Uterus (tissue), 2 donors: Measurements from ENCODE around the gene PRAF2.

Source experiments
- CTCF ChIP-seq, 4 experiments: fragments of 200-600 bp in 2 of 4; fragments of 450-650 bp in 2 of 4; sonication (generic) in 2 of 4; IDR thresholded peaks; one replicate each; pipeline ENCODE4 v1.5.1; 2016 to 2019; ENCODE audit warnings: antibody characterized with exemption in 4 of 4, mild to moderate bottlenecking in 2 of 4, moderate library complexity in 1 of 4
- POLR2A ChIP-seq, 2 donors: fragments of 450-650 bp; IDR thresholded peaks; one replicate each; pipeline ENCODE4 v1.6.1; 2016; ENCODE audit warnings: antibody characterized with exemption in 2 of 2, mild to moderate bottlenecking in 1 of 2, moderate library complexity in 1 of 2

GRCh38 chrX:49100704-49101628, 27.2 kb upstream of the PRAF2 start:
- TF ChIP-seq CTCF (IDR thresholded peaks at IDR 0.05): peak in 1 of 4 experiments; percentile 17
- TF ChIP-seq POLR2A (IDR thresholded peaks at IDR 0.05): peak in 1 of 2 donors; percentile 54
